ENCODE data around the gene CSMD2. TPM values are rescaled to one million over a fixed set of nuclear protein-coding genes. Genes with fewer than 3 reads are reported as not detected.
A peak's percentile ranks its signal among the peaks of the same experiment; 100 is the strongest.
"Not testable (repeated sequence)": the region's sequence is repeated elsewhere in the genome, so short reads cannot be mapped to it uniquely, and the experiment has no call there.

CSMD2 gene
- total RNA-seq, 1 donor from 2014 or later, result 0.25 TPM

DNA sequence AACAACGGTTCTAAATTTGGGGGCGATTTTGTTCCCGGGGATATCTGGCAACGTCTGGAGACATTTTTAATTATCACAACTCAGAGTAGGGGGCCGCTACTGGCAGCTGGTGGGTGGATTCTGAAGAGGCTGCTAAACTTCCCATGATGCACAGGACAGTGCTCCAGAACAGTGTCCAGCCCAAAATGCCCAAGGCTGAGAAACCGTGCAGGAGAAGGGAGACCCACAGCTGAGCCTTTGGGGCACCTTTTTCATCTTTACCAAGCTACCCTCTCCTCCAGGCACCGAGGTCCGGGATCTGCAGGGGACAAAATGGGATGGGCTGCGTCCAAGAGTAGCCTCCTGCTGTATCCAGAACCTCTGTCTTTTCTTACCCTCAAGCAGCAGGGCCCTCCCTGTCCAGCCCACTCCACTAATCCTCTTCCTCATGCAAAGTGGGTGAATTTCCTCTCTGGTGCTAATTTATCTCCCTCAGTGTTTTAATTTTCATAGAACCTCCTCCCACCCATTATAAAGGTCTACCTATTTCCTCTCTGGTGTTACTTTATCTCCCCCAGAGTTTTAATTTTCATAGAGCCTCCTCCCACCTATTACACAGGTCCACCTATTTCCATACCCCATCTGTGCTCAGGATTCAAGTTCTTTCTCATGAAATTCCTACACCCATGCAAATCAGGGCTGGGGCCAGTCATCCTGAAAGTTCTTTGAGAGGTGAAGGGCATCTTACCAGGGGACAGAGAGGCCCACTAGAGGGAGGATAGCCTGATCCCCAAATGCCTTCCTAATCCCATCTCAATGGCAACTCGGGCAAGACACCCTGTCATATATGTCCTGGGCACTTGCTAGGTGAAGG, 42.7 kb downstream of the CSMD2 start:
- DNase-seq (ENCODE audit: low spot score) (no peak), ATAC-seq (no peak)

DNA sequence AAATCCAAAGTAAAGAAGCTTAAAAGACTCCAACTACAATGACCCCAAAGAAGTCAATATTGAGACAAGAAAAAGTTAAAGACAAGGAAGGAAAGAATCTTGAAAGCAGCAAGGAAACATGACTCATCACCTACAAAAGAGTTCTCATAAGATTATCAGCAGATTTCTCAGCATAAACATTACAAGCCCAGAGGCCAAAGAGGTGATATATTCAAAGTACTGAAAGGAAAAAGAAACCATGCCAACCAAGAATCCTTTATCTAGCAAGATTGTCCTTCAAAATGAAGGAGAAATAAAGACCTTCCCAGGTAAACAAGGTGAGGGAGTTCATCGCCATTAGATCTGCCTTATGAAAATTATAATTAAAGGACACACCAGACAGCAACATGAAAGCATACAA, 49.8 kb downstream of the CSMD2 start:
- ATAC-seq, result no peak
- no peak for DNase-seq (ENCODE audit: low spot score)

DNA sequence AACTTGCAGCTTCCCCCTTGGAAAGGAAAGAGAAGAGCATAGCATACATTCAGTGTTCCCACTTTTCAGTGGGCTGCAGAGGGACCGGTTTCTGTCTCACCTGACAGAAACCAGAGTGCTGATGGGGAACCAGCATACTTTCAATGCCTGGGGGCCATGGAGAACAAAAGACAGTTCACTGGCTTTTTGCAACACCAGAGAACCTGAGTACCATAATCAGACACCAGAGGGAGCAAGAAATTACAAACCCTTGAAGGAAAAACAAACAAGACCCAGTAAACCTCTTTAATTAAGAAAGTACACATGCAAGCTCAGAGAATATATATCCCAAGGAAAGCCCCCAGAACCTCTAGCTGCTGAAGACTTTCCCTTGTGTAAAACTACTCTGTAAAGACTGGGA, 51.1 kb downstream of the CSMD2 start:
- peak; percentile 73 for ATAC-seq
- no peak for DNase-seq (ENCODE audit: low spot score)

GRCh38 chr1:34113362-34113761, 51.7 kb downstream of the CSMD2 start:
- ATAC-seq (peak; percentile 51), DNase-seq (ENCODE audit: low spot score) (no peak)

DNA sequence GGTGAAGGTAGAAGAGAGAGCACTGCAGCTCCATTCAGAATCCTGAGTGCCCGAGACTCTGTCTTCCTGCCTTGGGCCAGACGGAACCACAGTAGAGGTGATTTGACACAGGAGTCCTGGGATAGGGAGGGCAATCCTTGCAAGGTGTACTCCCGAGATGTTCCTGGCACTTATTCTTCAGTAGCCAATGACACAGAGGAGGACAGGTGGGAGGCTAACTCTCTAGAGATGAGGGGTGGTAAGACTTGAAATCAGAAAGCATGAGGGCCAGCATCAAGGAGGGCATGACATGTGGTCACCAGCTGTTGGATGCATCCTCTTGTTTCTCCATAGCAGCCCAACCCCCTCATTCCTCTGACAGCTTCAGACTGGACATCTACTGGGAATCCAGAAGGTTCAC, 56.3 kb downstream of the CSMD2 start:
- no peak for DNase-seq (ENCODE audit: low spot score)
- ATAC-seq, result no peak

GRCh38 chr1:34108269-34108668, 56.8 kb downstream of the CSMD2 start:
- ATAC-seq, result no peak
- DNase-seq (ENCODE audit: low spot score), result no peak

- DNase-seq (ENCODE audit: low spot score) (no peak), ATAC-seq (no peak)
Measured at GRCh38 chr1:34101151-34101550, 63.9 kb downstream of the CSMD2 start.

- ATAC-seq, result no peak
- no peak for DNase-seq (ENCODE audit: low spot score)
Measured at GRCh38 chr1:34100332-34100731, 64.7 kb downstream of the CSMD2 start.

- not testable (repeated sequence) for DNase-seq (ENCODE audit: low spot score); ATAC-seq
Measured at GRCh38 chr1:34092399-34092798, 72.6 kb downstream of the CSMD2 start.

GRCh38 chr1:34089731-34090130, 75.3 kb downstream of the CSMD2 start:
- DNase-seq (ENCODE audit: low spot score) (no peak), ATAC-seq (no peak)

DNA sequence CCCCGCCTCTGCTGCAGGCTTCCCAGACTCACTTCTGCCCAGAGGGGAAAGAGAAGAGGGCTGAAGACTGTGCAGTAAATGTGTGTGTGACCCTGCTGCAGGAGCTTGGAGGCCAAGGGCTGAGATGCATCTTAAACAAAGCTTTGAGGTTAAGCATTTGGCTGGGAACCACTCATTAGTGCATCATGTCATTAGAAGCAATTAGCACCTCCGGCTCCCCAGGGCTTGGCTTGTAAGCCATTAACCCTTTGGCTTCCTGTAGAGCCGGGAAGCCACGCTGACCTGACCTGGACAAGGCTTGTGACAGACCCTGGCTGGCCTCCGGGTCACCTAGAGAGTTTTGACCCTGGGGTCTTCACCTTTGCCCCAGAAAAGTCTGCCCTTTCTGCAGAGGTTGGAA, 77.0 kb downstream of the CSMD2 start:
- ATAC-seq (no peak), DNase-seq (ENCODE audit: low spot score) (no peak)

- ATAC-seq, result no peak
- no peak for DNase-seq (ENCODE audit: low spot score)
Measured at GRCh38 chr1:34086561-34086960, 78.5 kb downstream of the CSMD2 start.

- DNase-seq (ENCODE audit: low spot score), result no peak
- ATAC-seq, result no peak
Measured at GRCh38 chr1:34083974-34084373, 81.1 kb downstream of the CSMD2 start.

- not testable (repeated sequence) for ATAC-seq; DNase-seq (ENCODE audit: low spot score)
Measured at GRCh38 chr1:34082085-34082670, 82.9 kb downstream of the CSMD2 start.

GRCh38 chr1:34078383-34078782, 86.6 kb downstream of the CSMD2 start:
- no peak for DNase-seq (ENCODE audit: low spot score)
- ATAC-seq, result no peak

DNA sequence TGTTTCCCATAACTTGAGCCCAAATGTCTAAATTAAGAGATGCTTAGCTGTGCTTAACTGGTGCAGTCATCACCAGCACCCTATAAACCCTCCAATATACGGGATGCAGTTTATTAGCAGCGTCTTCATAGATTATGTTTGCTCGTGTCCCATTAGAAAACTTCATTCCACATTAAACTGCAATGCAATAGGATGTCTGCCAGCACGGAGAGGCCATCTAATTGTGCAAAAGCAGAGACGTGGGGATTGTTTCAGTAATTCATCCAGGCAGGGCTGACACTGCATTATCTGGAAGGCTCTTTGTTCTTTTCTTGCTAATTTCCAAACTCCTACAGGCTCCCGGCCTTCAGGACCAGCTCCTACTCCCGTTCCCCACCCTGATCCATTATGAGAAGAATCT, 89.5 kb downstream of the CSMD2 start:
- ATAC-seq (no peak), DNase-seq (ENCODE audit: low spot score) (no peak)

GRCh38 chr1:34073028-34073695, 91.9 kb downstream of the CSMD2 start:
- DNase-seq (ENCODE audit: low spot score) (no peak), ATAC-seq (no peak)

DNA sequence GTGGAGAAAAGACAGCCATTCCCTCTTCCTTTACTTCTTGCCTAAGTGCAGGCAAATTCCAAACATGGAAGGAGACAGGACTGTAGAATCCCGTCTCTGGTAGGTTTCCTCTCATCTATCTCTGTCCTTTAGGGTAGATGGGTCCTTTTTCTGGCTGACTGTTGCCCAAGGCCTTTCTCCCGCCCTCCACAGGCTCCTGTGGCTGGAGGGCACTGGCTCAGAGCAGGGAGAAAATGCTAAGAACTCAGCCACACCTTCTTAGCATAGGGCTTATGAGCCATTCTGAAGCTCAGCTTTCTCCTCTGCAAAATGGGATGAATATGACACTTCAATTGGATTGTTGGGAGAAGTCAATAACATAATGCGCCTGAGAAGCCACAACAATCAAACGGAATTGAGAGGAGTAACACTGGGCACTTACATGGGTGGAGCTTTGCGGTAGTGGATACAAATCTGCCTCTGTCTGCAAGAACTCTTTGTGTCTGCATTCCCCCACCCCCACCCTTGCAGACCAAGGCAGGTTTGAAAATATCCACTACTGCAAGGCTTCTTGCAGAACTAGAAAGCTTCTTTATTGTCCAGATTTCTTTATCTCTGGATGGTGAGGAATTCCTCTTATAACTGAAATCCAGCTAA, 94.7 kb downstream of the CSMD2 start:
- DNase-seq (ENCODE audit: low spot score) (no peak), ATAC-seq (no peak)

GRCh38 chr1:34066981-34067603, 97.9 kb downstream of the CSMD2 start:
- DNase-seq (ENCODE audit: low spot score) (no peak), ATAC-seq (no peak)

DNA sequence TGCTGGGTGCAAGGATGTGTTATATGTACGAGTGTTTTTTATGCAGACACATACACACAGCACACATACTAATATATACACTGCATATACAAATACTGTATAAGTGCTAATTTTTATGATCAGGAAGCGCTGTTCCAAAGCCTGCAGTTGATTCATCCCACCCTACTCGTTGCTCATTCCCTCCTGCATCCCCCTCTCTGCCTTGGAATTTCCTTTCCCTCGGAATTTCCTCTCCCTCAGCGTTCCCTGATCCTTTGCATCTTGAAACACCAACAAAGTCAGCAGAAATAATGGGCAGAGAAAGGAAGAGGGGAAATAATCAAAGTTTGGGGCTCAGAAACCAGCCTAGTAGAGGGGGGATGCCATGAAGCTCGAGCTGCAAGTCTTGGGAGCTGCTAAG, 98.9 kb downstream of the CSMD2 start:
- DNase-seq (ENCODE audit: low spot score) (no peak), ATAC-seq (no peak)

- no peak for DNase-seq (ENCODE audit: low spot score)
- ATAC-seq, result no peak
Measured at GRCh38 chr1:34065498-34065897, 99.5 kb downstream of the CSMD2 start.
